Erythroblast (primary cell): ENCODE results near the gene SNTB2.

ENCODE experiments used
- GATA1 ChIP-seq: IDR thresholded peaks from 2 replicates; pipeline ENCODE4 v1.6.1; 2011; ENCODE audit warnings: low read depth, mild to moderate bottlenecking, control low read depth, low read length, moderate library complexity
- POLR2A ChIP-seq: IDR thresholded peaks from 2 replicates; pipeline ENCODE4 v1.6.1; 2011; ENCODE audit warnings: mild to moderate bottlenecking, low read length

DNA sequence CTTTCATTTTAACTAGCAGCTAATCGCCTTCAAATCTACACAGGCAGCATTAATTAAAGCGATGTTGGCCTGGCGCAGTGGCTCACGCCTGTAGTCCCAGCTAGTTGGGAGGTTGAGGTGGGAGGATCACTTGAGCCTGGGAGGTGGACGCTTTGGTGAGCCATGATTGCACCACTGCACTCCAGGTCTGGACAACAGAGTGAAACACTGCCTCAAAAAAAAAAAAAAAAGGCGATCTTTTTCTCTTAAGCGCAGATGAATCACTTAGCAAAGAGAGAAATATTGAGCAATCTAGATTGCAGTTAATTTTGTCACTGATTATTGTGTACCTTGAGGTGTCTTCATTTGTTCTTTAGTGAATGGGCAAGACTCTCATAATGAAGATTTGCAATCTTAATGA, 12.4 kb downstream of the SNTB2 start:
- TF ChIP-seq POLR2A, result no peak
- TF ChIP-seq GATA1, result no peak
